Thyroid gland (tissue), 4 donors: ENCODE results near the gene STOML2.

Experiments used
- CTCF ChIP-seq, 6 experiments: fragments of 200-600 bp in 3 of 6; fragments of 450-650 bp in 3 of 6; sonication (generic) in 3 of 6; IDR thresholded peaks; one replicate each; pipeline ENCODE4 v1.5.1; 2016 to 2019; ENCODE audit warnings: antibody characterized with exemption in 6 of 6, mild to moderate bottlenecking in 2 of 6, inconsistent platforms in 1 of 6, moderate library complexity in 1 of 6
- POLR2A ChIP-seq, 2 donors: fragments of 450-650 bp; IDR thresholded peaks; one replicate each; pipeline ENCODE4 v1.6.1; 2017; ENCODE audit warnings: antibody characterized with exemption in 2 of 2, mild to moderate bottlenecking in 2 of 2, moderate library complexity in 1 of 2

GRCh38 chr9:35075358-35075757 lies 27.6 kb downstream of the STOML2 start:
- TF ChIP-seq CTCF (IDR thresholded peaks at IDR 0.05), result no peak
- no peak for TF ChIP-seq POLR2A (IDR thresholded peaks at IDR 0.05)
